Measurements from ENCODE around the gene NPIPB2. TPM values are rescaled to one million over a fixed set of nuclear protein-coding genes. Genes with fewer than 3 reads are reported as not detected.
A peak's percentile ranks its signal among the peaks of the same experiment; 100 is the strongest.

NPIPB2 gene
- total and polyA plus RNA-seq, 2 of the 13 experiments (the other 11 are each of a cell fraction or from before 2014, with no cell fraction given): 1.8 to 4.1 TPM

DNA sequence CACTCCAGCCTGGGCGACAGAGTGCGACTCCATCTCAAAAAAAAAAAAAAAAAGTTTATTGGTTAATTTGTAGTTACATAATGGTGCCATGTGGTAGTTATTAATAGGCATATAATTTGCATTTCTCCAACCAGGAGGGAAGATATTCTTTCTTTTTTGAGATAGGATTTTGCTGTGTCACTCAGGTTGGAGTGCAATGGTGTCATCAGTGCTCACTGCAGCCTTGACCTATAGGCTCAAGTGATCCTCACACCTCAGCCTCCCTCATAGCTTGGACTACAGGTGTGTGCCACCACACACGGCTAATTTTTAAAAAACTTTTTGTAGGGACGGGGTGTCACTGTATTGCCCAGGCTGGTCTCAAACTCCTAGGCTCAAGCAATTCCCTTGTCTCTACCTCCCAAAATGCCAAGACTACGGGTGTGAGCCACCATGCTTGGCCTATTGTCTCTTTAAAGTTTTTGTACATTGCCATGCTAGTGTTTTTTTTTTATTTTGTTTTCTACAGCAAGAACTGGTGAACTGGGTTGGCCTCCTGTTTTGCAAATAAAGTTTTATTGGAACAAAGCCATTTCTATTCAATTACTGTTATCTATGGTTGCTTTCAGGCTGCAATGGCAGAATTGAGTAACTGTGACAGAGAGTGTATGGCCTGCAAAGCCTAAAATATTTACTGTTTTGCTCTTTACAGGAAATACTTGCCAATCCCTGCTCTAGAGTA, 46.6 kb upstream of the NPIPB2 start:
- intact Hi-C loops (cut with micrococcal nuclease; ENCODE audit: unreplicated experiment) (no loop called here), in situ Hi-C loops (cut with HindIII; ENCODE audit: extremely low pct_ligation_motif_present, low pct_unique_long_range_greater_than_20kb) (no loop called here)
- H2AFZ ChIP-seq (ENCODE audit: low read length): no peak overlapping the region
- no peaks in the 10 kb centered on the region for H3K36me3 ChIP-seq (replicated peaks in 1 of 2; ENCODE audit: control insufficient read depth in 1 of 2, insufficient read depth in 2 of 2, low read length in 2 of 2)
- ChIA-PET POLR2A (interaction anchor here (2.1 kb wide), 1 partner anchor 12 kb away, joined by 7 read pairs; the partner anchor contains the start of gene SNX29), CTCF (ENCODE audit: low intra/inter-chr PET ratio, low total read pairs) (no interaction called here)
- ATAC-seq (no peak), DNase-seq (ENCODE audit: low spot score) (no peak), FAIRE-seq (no peak)
- no peaks in the 10 kb centered on the region for H3K9me3 ChIP-seq (ENCODE audit: low read length)
- peaks cover 18% of the 10 kb centered on the region for H3K4me1 ChIP-seq (ENCODE audit: insufficient read depth, low read length)
- H3K4me2 ChIP-seq (ENCODE audit: low read depth, low read length): no peak overlapping the region
- H3K27ac ChIP-seq (ENCODE audit: extremely low read length, insufficient read depth, low read length): no peak overlapping the region
- TF ChIP-seq HNRNPL (IDR thresholded peaks at IDR 0.05; ENCODE audit: low read depth, low read length): no peak
- TF ChIP-seq, protein P1, sequence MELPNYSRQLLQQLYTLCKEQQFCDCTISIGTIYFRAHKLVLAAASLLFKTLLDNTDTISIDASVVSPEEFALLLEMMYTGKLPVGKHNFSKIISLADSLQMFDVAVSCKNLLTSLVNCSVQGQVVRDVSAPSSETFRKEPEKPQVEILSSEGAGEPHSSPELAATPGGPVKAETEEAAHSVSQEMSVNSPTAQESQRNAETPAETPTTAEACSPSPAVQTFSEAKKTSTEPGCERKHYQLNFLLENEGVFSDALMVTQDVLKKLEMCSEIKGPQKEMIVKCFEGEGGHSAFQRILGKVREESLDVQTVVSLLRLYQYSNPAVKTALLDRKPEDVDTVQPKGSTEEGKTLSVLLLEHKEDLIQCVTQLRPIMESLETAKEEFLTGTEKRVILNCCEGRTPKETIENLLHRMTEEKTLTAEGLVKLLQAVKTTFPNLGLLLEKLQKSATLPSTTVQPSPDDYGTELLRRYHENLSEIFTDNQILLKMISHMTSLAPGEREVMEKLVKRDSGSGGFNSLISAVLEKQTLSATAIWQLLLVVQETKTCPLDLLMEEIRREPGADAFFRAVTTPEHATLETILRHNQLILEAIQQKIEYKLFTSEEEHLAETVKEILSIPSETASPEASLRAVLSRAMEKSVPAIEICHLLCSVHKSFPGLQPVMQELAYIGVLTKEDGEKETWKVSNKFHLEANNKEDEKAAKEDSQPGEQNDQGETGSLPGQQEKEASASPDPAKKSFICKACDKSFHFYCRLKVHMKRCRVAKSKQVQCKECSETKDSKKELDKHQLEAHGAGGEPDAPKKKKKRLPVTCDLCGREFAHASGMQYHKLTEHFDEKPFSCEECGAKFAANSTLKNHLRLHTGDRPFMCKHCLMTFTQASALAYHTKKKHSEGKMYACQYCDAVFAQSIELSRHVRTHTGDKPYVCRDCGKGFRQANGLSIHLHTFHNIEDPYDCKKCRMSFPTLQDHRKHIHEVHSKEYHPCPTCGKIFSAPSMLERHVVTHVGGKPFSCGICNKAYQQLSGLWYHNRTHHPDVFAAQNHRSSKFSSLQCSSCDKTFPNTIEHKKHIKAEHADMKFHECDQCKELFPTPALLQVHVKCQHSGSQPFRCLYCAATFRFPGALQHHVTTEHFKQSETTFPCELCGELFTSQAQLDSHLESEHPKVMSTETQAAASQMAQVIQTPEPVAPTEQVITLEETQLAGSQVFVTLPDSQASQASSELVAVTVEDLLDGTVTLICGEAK (IDR thresholded peaks at IDR 0.05): peak; percentile 43; the same call in 1 of the 2 replicates
- TF ChIP-seq, protein P1 (CRISPR knock-in tag; IDR thresholded peaks at IDR 0.05): peak; percentile 87
- TF ChIP-seq, protein P2, sequence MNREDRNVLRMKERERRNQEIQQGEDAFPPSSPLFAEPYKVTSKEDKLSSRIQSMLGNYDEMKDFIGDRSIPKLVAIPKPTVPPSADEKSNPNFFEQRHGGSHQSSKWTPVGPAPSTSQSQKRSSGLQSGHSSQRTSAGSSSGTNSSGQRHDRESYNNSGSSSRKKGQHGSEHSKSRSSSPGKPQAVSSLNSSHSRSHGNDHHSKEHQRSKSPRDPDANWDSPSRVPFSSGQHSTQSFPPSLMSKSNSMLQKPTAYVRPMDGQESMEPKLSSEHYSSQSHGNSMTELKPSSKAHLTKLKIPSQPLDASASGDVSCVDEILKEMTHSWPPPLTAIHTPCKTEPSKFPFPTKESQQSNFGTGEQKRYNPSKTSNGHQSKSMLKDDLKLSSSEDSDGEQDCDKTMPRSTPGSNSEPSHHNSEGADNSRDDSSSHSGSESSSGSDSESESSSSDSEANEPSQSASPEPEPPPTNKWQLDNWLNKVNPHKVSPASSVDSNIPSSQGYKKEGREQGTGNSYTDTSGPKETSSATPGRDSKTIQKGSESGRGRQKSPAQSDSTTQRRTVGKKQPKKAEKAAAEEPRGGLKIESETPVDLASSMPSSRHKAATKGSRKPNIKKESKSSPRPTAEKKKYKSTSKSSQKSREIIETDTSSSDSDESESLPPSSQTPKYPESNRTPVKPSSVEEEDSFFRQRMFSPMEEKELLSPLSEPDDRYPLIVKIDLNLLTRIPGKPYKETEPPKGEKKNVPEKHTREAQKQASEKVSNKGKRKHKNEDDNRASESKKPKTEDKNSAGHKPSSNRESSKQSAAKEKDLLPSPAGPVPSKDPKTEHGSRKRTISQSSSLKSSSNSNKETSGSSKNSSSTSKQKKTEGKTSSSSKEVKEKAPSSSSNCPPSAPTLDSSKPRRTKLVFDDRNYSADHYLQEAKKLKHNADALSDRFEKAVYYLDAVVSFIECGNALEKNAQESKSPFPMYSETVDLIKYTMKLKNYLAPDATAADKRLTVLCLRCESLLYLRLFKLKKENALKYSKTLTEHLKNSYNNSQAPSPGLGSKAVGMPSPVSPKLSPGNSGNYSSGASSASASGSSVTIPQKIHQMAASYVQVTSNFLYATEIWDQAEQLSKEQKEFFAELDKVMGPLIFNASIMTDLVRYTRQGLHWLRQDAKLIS (CRISPR knock-in tag; IDR thresholded peaks at IDR 0.05): no peak
- TF ChIP-seq NFE2L2 (IDR thresholded peaks at IDR 0.05; ENCODE audit: low read length): peak; percentile 44; the same call in 1 of the 2 replicates
- TF ChIP-seq ZNF460 (CRISPR knock-in tag; IDR thresholded peaks at IDR 0.05; ENCODE audit: borderline replicate concordance): peak; percentile 65
- H3K9ac ChIP-seq (ENCODE audit: insufficient read depth, low read depth, low read length): no peak overlapping the region
- BruUV-seq (replicated peaks): no TSS peak
- no peaks in the 10 kb centered on the region for H4K20me1 ChIP-seq (ENCODE audit: insufficient read depth, low read length)
- no peaks in the 10 kb centered on the region for H3K79me2 ChIP-seq (ENCODE audit: insufficient read depth, low read length)
- H3K27me3 ChIP-seq (ENCODE audit: control insufficient read depth in 1 of 2, insufficient read depth in 2 of 2, low read length in 2 of 2): no peaks in the 10 kb centered on the region
- no peak overlapping the region for H3K4me3 ChIP-seq (replicated peaks in 1 of 3; ENCODE audit: insufficient read depth in 1 of 3, low read depth in 2 of 3, low read length in 3 of 3)
- 79% methylated on average over 5 of the region's 5 CpGs for WGBS (ENCODE audit: low lambda C conversion rate)
